GM18508 (cell line): ENCODE data around the gene NR5A2.

Experiments
- ATAC-seq: cut with Tn5 transposase; IDR thresholded peaks from one replicate; pipeline ENCODE4 v1.9.1; 2021; ENCODE audit warnings: moderate number of reproducible peaks; ENCODE audit not compliant: insufficient read depth, unreplicated experiment

NR5A2 gene

GRCh38 chr1:200153277-200154055 is 126.0 kb downstream of the NR5A2 start:
- ATAC-seq, result peak; percentile 42

- peak; percentile 87 for ATAC-seq
These were observed 126.7 kb downstream of the NR5A2 start for GRCh38 chr1:200154069-200154767.

GRCh38 chr1:200157715-200158114 is 130.2 kb downstream of the NR5A2 start:
- no peak for ATAC-seq

GRCh38 chr1:200161801-200162200 is 134.3 kb downstream of the NR5A2 start:
- ATAC-seq, result no peak

GRCh38 chr1:200162258-200162657 is 134.7 kb downstream of the NR5A2 start:
- ATAC-seq, result no peak

GRCh38 chr1:200162877-200163276 is 135.4 kb downstream of the NR5A2 start:
- no peak for ATAC-seq

- ATAC-seq, result no peak
These were observed 136.4 kb downstream of the NR5A2 start for GRCh38 chr1:200163911-200164310.

- no peak for ATAC-seq
These were observed 138.1 kb downstream of the NR5A2 start for GRCh38 chr1:200165493-200166220.

GRCh38 chr1:200166411-200166810 is 138.9 kb downstream of the NR5A2 start:
- ATAC-seq, result no peak

GRCh38 chr1:200168926-200169325 is 141.4 kb downstream of the NR5A2 start:
- ATAC-seq, result no peak

- no peak for ATAC-seq
These were observed 144.8 kb downstream of the NR5A2 start for GRCh38 chr1:200172311-200172710.

- no peak for ATAC-seq
These were observed 145.6 kb downstream of the NR5A2 start for GRCh38 chr1:200173097-200173618.

GRCh38 chr1:200174525-200175295 is 147.2 kb downstream of the NR5A2 start:
- ATAC-seq, result no peak

- ATAC-seq, result no peak
These were observed 148.7 kb downstream of the NR5A2 start for GRCh38 chr1:200176181-200176580.

GRCh38 chr1:200176798-200177197 is 149.3 kb downstream of the NR5A2 start:
- no peak for ATAC-seq

- no peak for ATAC-seq
These were observed 150.8 kb downstream of the NR5A2 start for GRCh38 chr1:200178340-200178739.

- no peak for ATAC-seq
These were observed 151.7 kb downstream of the NR5A2 start for GRCh38 chr1:200179126-200179780.

- ATAC-seq, result no peak
These were observed 152.3 kb downstream of the NR5A2 start for GRCh38 chr1:200179781-200180160.

- no peak for ATAC-seq
These were observed 153.3 kb downstream of the NR5A2 start for GRCh38 chr1:200180821-200181220.

- no peak for ATAC-seq
These were observed 154.4 kb downstream of the NR5A2 start for GRCh38 chr1:200181861-200182260.
